ENCODE results near the gene ITGAL.
"Not testable (repeated sequence)": the region's sequence is repeated elsewhere in the genome, so short reads cannot be mapped to it uniquely, and the experiment has no call there.

Gene ITGAL

DNA sequence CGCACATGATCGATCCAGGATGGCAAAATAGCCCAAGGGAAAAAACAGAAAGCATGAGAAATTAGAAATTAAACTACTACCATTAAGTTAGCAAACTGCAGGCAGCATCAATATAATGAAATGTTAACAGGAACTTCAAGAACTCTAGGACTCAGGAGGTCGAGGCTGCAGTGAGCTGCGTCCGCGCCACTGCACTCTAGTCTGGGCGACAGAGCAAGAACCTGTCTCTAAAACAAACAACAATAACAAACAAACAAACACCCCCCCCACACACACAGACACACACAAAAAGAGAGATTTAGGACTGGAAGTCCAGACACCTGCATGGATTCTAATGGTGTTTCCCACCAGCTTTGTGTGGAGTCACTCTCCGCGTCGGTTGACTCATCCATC lies 26.3 kb upstream of the ITGAL start:
- peak in 1 of 2 experiments; percentile 66 for DNase-seq
- TF ChIP-seq POLR2A (IDR thresholded peaks at IDR 0.05; ENCODE audit: low read length) (no peak), GATA1 (IDR thresholded peaks at IDR 0.05; ENCODE audit: low read depth, low read length) (no peak)

DNA sequence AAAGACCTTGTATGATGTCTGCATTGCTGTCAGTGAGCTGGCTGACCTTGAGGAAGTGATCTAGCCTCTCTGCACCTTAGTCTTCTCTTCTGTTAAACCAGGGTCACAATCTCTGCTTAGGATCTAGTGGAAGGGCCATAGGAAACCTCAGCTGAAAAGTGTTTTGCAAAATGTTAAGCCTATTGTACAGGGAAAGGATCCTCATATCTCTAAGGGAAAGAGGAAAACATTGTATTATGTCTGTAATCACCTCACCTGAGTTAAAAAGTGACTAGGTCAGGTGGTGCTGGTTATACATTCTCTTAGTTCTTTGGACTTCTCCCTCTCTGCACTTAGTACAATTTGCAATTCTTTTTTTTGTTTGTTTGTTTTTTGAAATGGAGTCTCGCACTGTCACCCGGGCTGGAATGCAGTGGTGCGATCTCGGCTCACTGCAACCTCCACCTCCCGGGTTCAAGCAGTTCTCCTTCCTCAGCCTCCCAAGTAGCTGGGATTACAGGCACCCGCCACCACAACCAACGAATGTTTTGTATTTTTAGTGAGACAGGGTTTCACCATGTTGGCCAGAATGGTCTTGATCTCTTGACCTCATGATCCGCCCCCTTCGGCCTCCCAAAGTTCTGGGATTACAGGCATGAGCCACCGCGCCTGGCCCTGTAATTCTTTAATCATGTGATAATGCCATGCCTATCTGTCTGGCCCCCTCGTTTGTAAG lies 24.9 kb upstream of the ITGAL start:
- DNase-seq: no peak
- no peak for TF ChIP-seq GATA1 (IDR thresholded peaks at IDR 0.05; ENCODE audit: low read depth, low read length)
- no peak for TF ChIP-seq POLR2A (IDR thresholded peaks at IDR 0.05; ENCODE audit: low read length)

DNA sequence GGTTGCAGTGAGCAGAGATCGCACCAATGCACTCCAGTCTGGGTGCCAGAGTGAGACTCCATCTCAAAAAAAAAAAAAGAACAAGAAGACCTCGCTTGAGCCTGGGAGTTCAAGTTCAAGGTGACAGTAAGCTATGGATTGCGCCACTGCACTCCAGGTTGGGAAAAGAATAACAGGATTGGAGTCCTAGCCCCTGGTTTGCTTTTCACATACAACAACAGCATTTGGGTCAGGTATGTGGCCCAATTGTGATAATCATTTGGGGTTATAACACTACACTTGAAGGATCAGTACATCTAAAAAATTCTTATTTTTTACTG lies 23.5 kb upstream of the ITGAL start:
- no peak for TF ChIP-seq GATA1 (IDR thresholded peaks at IDR 0.05; ENCODE audit: low read depth, low read length)
- no peak for TF ChIP-seq POLR2A (IDR thresholded peaks at IDR 0.05; ENCODE audit: low read length)
- no peak for DNase-seq

DNA sequence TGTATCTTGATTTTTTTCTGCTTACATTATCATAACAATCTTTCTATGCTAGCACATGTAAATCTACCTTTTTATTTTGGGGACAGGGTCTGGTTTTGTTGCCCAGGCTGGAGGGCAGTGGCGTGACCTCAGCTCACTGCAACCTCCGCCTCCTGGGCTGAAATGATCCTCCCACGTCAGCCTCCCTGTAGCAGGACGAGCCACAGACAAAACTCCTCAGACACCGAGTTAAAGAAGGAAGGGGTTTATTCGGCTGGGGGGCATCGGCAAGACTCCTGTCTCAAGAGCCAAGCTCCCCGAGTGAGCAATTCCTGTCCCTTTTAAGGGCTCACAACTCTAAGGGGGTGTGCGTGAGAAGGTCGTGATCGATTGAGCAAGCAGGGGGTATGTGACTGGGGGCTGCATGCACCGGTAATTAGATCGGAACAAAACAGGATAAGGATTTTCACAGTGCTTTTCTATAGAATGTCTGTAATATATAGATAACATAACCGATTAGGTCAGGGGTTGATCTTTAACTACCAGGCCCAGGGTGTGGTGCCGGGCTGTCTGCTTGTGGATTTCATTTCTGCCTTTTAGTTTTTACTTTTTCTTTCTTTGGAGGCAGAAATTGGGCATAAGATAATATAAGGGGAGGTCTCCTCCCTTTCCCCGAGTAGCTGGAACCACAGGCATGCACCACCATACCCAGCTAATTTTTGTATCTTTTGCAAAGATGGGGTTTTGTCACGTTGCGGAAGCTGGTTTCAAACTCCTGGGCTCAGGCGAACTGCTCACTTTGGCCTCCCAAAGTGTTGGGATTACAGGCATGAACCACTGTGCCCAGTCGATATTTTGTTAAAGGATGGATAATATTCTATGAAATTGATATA lies 19.6 kb upstream of the ITGAL start:
- DNase-seq: not testable (repeated sequence)

DNA sequence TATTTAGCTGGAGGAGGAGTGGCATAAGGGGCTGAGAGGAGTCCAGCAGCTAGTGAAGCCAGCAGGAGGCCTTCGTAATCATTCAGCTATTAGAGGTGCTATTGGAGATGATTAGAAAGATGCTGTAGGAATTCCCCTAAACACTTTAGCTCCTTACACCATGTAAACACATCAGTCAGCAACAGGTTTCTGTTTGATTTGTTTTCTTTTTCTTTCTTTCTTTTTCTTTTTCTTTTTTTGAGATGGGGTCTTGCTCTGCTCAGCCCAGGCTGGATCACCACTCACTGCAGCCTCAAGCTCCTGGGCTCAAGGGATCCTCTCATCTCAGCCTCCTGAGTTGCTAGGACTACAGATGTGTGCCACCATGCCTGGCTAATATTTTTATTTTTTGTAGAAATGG lies 16.2 kb upstream of the ITGAL start:
- no peak for DNase-seq
- TF ChIP-seq GATA1 (IDR thresholded peaks at IDR 0.05; ENCODE audit: low read depth, low read length) (no peak), POLR2A (IDR thresholded peaks at IDR 0.05; ENCODE audit: low read length) (no peak)

DNA sequence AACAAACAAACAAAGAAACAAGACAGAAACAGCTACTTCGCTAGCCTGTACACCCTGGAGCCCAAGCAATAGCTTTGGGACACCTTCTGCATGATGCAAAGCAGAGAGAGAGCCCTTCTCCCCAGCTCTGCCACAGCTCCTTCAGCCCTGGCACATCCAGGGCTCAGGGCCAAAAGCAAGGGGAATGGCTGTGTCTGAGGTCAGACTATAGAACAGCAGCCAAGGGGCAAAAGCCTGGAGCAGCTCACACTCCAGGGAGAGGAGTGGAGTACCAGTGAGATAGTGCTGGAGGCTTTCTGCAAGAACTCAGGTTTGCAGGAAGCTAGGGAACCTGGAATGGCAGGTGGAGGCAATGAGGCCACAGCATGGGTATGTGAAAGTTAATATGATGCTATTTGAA lies 15.3 kb upstream of the ITGAL start:
- DNase-seq: no peak
- TF ChIP-seq POLR2A (IDR thresholded peaks at IDR 0.05; ENCODE audit: low read length) (no peak), GATA1 (IDR thresholded peaks at IDR 0.05; ENCODE audit: low read depth, low read length) (no peak)

DNA sequence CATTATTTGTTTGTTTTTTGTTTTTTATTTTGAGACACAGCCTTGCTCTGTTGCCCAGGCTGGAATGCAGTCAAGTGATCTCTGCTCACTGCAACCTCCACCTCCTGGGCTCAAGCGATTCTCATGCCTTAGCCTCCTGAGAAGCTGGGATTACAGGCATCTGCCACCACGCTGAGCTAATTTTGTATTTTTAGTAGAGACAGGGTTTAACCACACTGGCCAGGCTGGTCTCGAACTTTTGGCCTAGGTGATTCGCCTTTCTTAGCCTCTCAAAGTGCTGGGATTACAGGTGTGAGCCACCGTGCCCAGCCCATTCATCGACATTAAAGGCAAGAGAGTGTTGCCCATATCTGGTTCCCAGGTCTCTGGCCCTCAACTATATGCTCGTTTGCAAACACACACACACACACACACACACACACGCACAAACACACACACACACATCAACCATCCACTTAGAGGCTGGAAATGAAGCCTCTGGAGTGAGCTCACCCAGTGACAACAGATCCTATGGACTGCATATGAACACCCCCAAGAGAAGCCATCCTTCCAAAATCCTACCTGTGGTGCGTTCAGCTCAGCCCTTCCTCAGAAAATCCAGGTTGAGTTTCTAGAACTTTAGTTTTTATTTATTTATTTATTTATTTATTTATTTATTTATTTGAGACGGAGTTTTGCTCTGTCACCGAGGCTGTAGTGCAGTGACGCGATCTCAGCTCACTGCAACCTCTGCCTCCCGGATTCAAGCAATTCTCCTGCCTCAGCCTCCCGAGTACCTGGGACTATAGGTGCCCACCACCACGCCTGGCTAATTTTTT lies 14.6 kb upstream of the ITGAL start:
- no peak for TF ChIP-seq GATA1 (IDR thresholded peaks at IDR 0.05; ENCODE audit: low read depth, low read length)
- TF ChIP-seq POLR2A (IDR thresholded peaks at IDR 0.05; ENCODE audit: low read length): no peak
- DNase-seq: no peak

DNA sequence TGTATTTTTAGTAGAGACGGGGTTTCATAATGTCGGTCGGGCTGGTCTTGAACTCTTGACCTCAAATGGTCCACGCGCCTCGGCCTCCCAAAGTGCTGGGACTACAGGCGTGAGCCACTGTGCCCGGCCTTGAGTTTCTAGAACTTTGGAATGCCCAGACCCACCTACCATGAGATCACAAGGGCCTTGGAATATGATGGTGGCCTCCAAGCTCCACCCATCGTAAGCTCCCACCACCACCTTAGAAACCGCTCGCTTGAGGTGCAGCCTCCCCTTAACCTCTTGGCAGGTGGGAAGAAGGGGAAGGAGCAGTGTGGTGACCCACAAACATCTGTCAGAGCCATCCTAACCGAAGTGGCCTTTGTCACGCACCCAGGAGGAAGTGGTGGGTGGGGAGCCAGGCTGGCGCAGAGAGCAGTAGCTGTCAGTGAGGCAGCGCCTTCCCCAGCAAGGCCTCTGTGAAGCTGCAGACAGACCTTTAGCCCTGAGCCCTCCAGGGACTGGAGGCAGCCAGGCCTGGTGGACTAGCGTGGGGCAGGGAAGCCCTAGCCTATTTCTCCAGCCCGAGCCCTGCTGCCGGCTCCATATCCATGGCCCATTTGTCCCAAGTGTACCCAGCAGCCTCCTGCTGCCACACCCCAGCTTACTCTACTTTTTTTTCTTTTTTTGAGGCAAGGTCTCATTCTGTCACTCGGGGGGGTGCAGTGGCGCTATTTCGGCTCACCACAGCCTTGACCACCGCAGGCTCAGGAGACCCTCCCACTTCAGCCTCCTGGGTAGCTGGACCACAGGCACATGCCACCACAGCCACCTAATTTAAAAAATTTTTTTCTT lies 13.8 kb upstream of the ITGAL start:
- TF ChIP-seq POLR2A (IDR thresholded peaks at IDR 0.05; ENCODE audit: low read length) (no peak), GATA1 (IDR thresholded peaks at IDR 0.05; ENCODE audit: low read depth, low read length) (no peak)
- DNase-seq: no peak

DNA sequence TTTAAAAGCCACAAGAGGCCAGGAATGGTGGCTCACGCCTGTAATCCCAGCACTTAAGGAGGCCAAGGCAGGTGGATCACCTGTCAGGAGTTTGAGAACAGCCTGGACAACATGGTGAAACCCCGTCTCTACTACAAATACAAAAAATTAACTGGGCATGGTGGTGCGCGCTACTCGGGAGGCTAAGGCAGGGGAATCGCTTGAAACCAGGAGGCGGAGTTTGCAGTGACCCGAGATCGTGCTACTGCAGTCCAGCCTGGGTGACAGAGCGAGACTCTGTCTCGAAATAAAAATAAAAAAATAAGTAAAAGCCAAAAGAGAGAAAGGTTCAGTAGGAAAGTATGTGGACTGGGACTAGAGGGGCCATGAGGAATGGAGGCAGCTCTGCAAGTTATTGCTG lies 13.1 kb upstream of the ITGAL start:
- DNase-seq: no peak
- TF ChIP-seq GATA1 (IDR thresholded peaks at IDR 0.05; ENCODE audit: low read depth, low read length): no peak
- TF ChIP-seq POLR2A (IDR thresholded peaks at IDR 0.05; ENCODE audit: low read length): no peak

DNA sequence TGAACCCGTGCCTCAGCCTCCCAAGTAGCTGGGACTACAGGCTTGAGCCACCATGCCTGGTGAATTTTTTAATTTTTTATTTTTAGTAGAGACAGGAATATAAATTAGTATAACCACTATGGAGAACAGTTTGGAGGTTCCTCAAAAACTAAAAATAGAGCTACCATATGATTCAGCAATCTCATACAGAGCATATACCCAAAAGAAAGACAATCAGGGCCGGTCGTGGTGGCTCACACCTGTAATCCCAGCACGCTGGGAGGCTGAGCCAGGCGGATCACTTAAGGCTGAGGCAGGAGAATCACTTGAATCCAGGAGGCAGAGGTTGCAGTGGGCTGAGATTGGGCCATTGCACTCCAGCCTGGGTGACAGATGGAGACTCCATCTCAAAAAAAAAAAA lies 11.1 kb upstream of the ITGAL start:
- not testable (repeated sequence) for DNase-seq

DNA sequence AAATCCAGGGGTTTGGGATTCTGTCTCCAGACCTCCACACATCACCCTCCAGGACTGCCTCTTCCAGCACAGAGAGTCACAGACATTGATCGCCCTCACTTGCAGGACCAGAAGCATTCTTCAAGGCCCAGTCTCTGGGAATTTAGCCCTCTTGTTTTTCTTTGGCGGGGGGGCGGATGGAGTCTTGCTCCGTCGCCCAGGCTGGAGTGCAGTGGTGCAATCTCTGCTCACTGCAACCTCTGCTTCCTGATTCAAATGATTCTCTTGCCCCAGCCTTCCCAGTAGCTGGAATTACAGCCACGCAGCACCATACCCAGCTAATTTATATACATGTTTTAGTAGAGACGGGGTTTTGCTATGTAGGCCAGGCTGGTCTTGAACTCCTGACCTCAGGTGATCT lies 8.5 kb upstream of the ITGAL start:
- DNase-seq: no peak
- TF ChIP-seq POLR2A (IDR thresholded peaks at IDR 0.05; ENCODE audit: low read length) (no peak), GATA1 (IDR thresholded peaks at IDR 0.05; ENCODE audit: low read depth, low read length) (no peak)

DNA sequence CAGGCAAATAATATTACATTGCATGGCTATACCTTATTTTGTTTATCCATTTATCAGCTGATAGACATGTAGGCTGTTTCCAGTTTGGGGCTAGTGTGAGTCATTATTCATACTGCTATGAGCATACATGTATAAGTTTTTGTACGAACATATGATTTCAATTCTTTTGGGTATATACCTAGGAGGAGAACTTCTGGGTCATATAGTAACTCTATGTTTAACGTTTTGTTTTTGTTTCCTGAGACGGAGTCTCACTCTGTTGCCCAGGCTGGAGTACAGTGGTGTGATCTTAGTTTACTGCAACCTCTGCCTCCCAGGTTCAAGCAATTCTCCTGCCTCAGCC lies 2.4 kb upstream of the ITGAL start:
- DNase-seq: no peak
- TF ChIP-seq POLR2A (IDR thresholded peaks at IDR 0.05; ENCODE audit: low read length) (no peak), GATA1 (IDR thresholded peaks at IDR 0.05; ENCODE audit: low read depth, low read length) (no peak)

DNA sequence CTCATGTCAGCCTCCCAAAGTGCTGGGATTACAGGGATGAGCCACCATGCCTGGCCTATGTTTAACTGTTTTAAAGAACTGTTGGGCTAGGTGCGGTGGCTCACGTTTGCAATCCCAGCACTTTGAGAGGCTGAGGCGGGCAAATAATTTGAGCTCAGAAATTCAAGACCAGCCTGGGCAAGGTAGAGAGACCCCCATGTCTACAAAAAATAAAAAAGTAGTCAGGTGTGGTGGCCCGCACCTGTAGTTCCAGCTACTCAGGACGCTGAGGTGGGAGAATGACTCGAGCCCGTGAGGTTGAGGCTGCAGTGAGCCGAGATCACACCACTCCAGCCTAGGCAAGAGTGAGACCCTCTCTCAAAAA lies 1.9 kb upstream of the ITGAL start:
- no peak for DNase-seq
- no peak for TF ChIP-seq POLR2A (IDR thresholded peaks at IDR 0.05; ENCODE audit: low read length)
- TF ChIP-seq GATA1 (IDR thresholded peaks at IDR 0.05; ENCODE audit: low read depth, low read length): no peak
